ENCODE results near the gene VIPR2.

Gene VIPR2

GRCh38 chr7:159034988-159035387 is 109.7 kb downstream of the VIPR2 start:
- TF ChIP-seq EZH2phosphoT487 (IDR thresholded peaks at IDR 0.05; ENCODE audit: borderline replicate concordance, low read length) (no peak), CTCF (IDR thresholded peaks at IDR 0.05; ENCODE audit: low read depth, low read length, poor library complexity, severe bottlenecking) (no peak)
- H3K4me2 ChIP-seq (ENCODE audit: low read length) = no peak overlapping the region
- H3K9me3 ChIP-seq (ENCODE audit: control insufficient read depth, insufficient read depth, low read length) = no peaks in the 10 kb centered on the region
- no peaks in the 10 kb centered on the region for H4K20me1 ChIP-seq (ENCODE audit: control insufficient read depth, insufficient read depth, low read depth, low read length)
- H3F3A ChIP-seq (ENCODE audit: control insufficient read depth, insufficient read depth) = no peaks in the 10 kb centered on the region
- no peaks in the 10 kb centered on the region for H3K27me3 ChIP-seq (ENCODE audit: control insufficient read depth, low read length)
- H3K4me3 ChIP-seq (ENCODE audit: low read length) = no peak overlapping the region
- H3K4me1 ChIP-seq (ENCODE audit: control insufficient read depth, low read length) = no peaks in the 10 kb centered on the region
- no peaks in the 10 kb centered on the region for H3K79me2 ChIP-seq (ENCODE audit: control insufficient read depth, low read length)
- H3K27ac ChIP-seq (ENCODE audit: low read depth, low read length) = no peak overlapping the region
- no peaks in the 10 kb centered on the region for H3K36me3 ChIP-seq (ENCODE audit: control insufficient read depth, low read length)
- H3K9me2 ChIP-seq (replicated peaks; ENCODE audit: control insufficient read depth, low read length) = no peaks in the 10 kb centered on the region

- Histone ChIP-seq H3K27me3 (ENCODE audit: control insufficient read depth, low read length) (no peaks in the 10 kb centered on the region), H3F3A (ENCODE audit: control insufficient read depth, insufficient read depth) (no peaks in the 10 kb centered on the region), H3K4me3 (ENCODE audit: low read length) (no peak overlapping the region), H3K4me1 (ENCODE audit: control insufficient read depth, low read length) (no peaks in the 10 kb centered on the region), H3K36me3 (ENCODE audit: control insufficient read depth, low read length) (no peaks in the 10 kb centered on the region), H4K20me1 (ENCODE audit: control insufficient read depth, insufficient read depth, low read depth, low read length) (no peaks in the 10 kb centered on the region), H3K4me2 (ENCODE audit: low read length) (no peak overlapping the region), H3K9me3 (ENCODE audit: control insufficient read depth, insufficient read depth, low read length) (no peaks in the 10 kb centered on the region; the same call in 1 of the 2 replicates), H3K27ac (ENCODE audit: low read depth, low read length) (no peak overlapping the region), H3K79me2 (ENCODE audit: control insufficient read depth, low read length) (no peaks in the 10 kb centered on the region), H3K9me2 (replicated peaks; ENCODE audit: control insufficient read depth, low read length) (no peaks in the 10 kb centered on the region)
- TF ChIP-seq EZH2phosphoT487 (IDR thresholded peaks at IDR 0.05; ENCODE audit: borderline replicate concordance, low read length) = no peak
Measured at GRCh38 chr7:159034394-159034793, 110.3 kb downstream of the VIPR2 start.

- Histone ChIP-seq H3K27ac (ENCODE audit: low read depth, low read length) (no peak overlapping the region), H3F3A (ENCODE audit: control insufficient read depth, insufficient read depth) (no peaks in the 10 kb centered on the region), H3K36me3 (ENCODE audit: control insufficient read depth, low read length) (no peaks in the 10 kb centered on the region), H3K79me2 (ENCODE audit: control insufficient read depth, low read length) (no peaks in the 10 kb centered on the region), H3K9me2 (replicated peaks; ENCODE audit: control insufficient read depth, low read length) (no peaks in the 10 kb centered on the region), H3K4me1 (ENCODE audit: control insufficient read depth, low read length) (no peaks in the 10 kb centered on the region), H3K4me2 (ENCODE audit: low read length) (no peak overlapping the region), H3K9me3 (ENCODE audit: control insufficient read depth, insufficient read depth, low read length) (peaks cover 2% of the 10 kb centered on the region; the same call in 1 of the 2 replicates), H4K20me1 (ENCODE audit: control insufficient read depth, insufficient read depth, low read depth, low read length) (no peaks in the 10 kb centered on the region), H3K27me3 (ENCODE audit: control insufficient read depth, low read length) (no peaks in the 10 kb centered on the region), H3K4me3 (ENCODE audit: low read length) (no peak overlapping the region)
- TF ChIP-seq EZH2phosphoT487 (IDR thresholded peaks at IDR 0.05; ENCODE audit: borderline replicate concordance, low read length) (no peak), CTCF (IDR thresholded peaks at IDR 0.05; ENCODE audit: low read depth, low read length, poor library complexity, severe bottlenecking) (no peak)
Measured at GRCh38 chr7:159033956-159034355, 110.7 kb downstream of the VIPR2 start.

GRCh38 chr7:159033473-159033825 is 111.2 kb downstream of the VIPR2 start:
- Histone ChIP-seq H3K79me2 (ENCODE audit: control insufficient read depth, low read length) (no peaks in the 10 kb centered on the region), H3F3A (ENCODE audit: control insufficient read depth, insufficient read depth) (no peaks in the 10 kb centered on the region), H3K4me3 (ENCODE audit: low read length) (no peak overlapping the region), H3K4me2 (ENCODE audit: low read length) (no peak overlapping the region), H3K27ac (ENCODE audit: low read depth, low read length) (no peak overlapping the region), H3K27me3 (ENCODE audit: control insufficient read depth, low read length) (no peaks in the 10 kb centered on the region), H3K4me1 (ENCODE audit: control insufficient read depth, low read length) (no peaks in the 10 kb centered on the region), H3K9me2 (replicated peaks; ENCODE audit: control insufficient read depth, low read length) (no peaks in the 10 kb centered on the region), H3K9me3 (ENCODE audit: control insufficient read depth, insufficient read depth, low read length) (peaks cover 5% of the 10 kb centered on the region; the same call in 1 of the 2 replicates), H4K20me1 (ENCODE audit: control insufficient read depth, insufficient read depth, low read depth, low read length) (no peaks in the 10 kb centered on the region), H3K36me3 (ENCODE audit: control insufficient read depth, low read length) (no peaks in the 10 kb centered on the region)
- TF ChIP-seq EZH2phosphoT487 (IDR thresholded peaks at IDR 0.05; ENCODE audit: borderline replicate concordance, low read length) (no peak), CTCF (IDR thresholded peaks at IDR 0.05; ENCODE audit: low read depth, low read length, poor library complexity, severe bottlenecking) (no peak)
